Activated B cell treated with CpG ODN at 0.5 μM for 24 hours (primary cell): ENCODE results near the gene PAPOLG. TPM values are rescaled to one million over a fixed set of nuclear protein-coding genes. Genes with fewer than 3 reads are reported as not detected.

ENCODE experiments used
- ATAC-seq: fragments of 200-7000 bp; cut with Tn5 transposase; one replicate; pipeline ENCODE4 v1.10.0; 2021; ENCODE audit warnings: low read depth, mild to moderate bottlenecking, moderate library complexity
- CTCF ChIA-PET: fragments of 350-600 bp; sonication (Branson Sonifier 250); formaldehyde crosslinking; loops from one replicate; lab custom pipeline; 2021; ENCODE audit warnings: antibody characterized with exemption; lab: Charles Lee
- POLR2A ChIA-PET: fragments of 350-600 bp; sonication (Branson Sonifier 250); formaldehyde crosslinking; loops from one replicate; lab custom pipeline; 2021; ENCODE audit warnings: antibody characterized with exemption; lab: Charles Lee
- DNase-seq: peaks from one replicate; pipeline ENCODE4 v3.0.0; 2022
- H3K27ac Mint-ChIP-seq: one replicate; pipeline ENCODE4 v1.8.0; 2020; ENCODE audit warnings: mixed read lengths
- H3K27me3 Mint-ChIP-seq: one replicate; pipeline ENCODE4 v1.8.0; 2021; ENCODE audit warnings: mixed read lengths
- H3K36me3 Mint-ChIP-seq: one replicate; pipeline ENCODE4 v1.8.0; 2021; ENCODE audit warnings: low read depth, mixed read lengths
- H3K4me1 Mint-ChIP-seq: one replicate; pipeline ENCODE4 v1.8.0; 2021; ENCODE audit warnings: mixed read lengths
- H3K4me3 Mint-ChIP-seq: one replicate; pipeline ENCODE4 v1.8.0; 2020; ENCODE audit warnings: mild to moderate bottlenecking, mixed read lengths
- H3K9me3 Mint-ChIP-seq: one replicate; pipeline ENCODE4 v1.8.0; 2020; ENCODE audit warnings: mixed read lengths
- CTCF ChIP-seq: fragments of 200-600 bp; IDR thresholded peaks from one replicate; pipeline ENCODE4 v1.8.0; 2022; ENCODE audit warnings: antibody characterized with exemption, mild to moderate bottlenecking
- intact Hi-C: fragments of 100-400 bp; cut with micrococcal nuclease; formaldehyde crosslinking; loops from one replicate; pipeline ENCODE4 v1.15.1; 2024
- total RNA-seq: library from RNA; stranded (reverse); gene quantifications from 2 replicates; pipeline ENCODE4 v1.2.3, GENCODE V29; 2022

Gene PAPOLG
- total RNA-seq, 1 donor from 2014 or later, result 20.3 TPM

- peaks cover 67% of the 10 kb centered on the region for H3K4me1 Mint-ChIP-seq
- DNase-seq, result no peak
- peak overlapping the region; percentile 52 for H3K4me3 Mint-ChIP-seq
- TF ChIP-seq CTCF, result no peak
- ATAC-seq, result peak; percentile 19
- intact Hi-C loops, result loop anchor here (5.0 kb wide), 1 partner anchor 87 kb away; the partner anchor contains the start of gene PAPOLG
- H3K9me3 Mint-ChIP-seq, result no peaks in the 10 kb centered on the region
- ChIA-PET POLR2A (interaction anchor here (1.0 to 2.0 kb wide), 2 partner anchors 24 to 37 kb away, joined by 4 to 12 read pairs; partner anchors contain the start of gene REL), CTCF (no interaction called here)
- no peaks in the 10 kb centered on the region for H3K27me3 Mint-ChIP-seq
- H3K36me3 Mint-ChIP-seq, result no peaks in the 10 kb centered on the region
- peak overlapping the region; percentile 71 for H3K27ac Mint-ChIP-seq
Measured at GRCh38 chr2:60844105-60844504, 88.0 kb downstream of the PAPOLG start.

- ChIA-PET POLR2A (no interaction called here), CTCF (no interaction called here)
- TF ChIP-seq CTCF, result no peak
- Mint-ChIP-seq H3K36me3 (no peaks in the 10 kb centered on the region), H3K27ac (peak overlapping the region; percentile 25), H3K4me1 (peaks cover 35% of the 10 kb centered on the region), H3K9me3 (no peaks in the 10 kb centered on the region), H3K4me3 (no peak overlapping the region), H3K27me3 (no peaks in the 10 kb centered on the region)
- ATAC-seq, result no peak
- no peak for DNase-seq
- intact Hi-C loops, result no loop called here
Measured at GRCh38 chr2:60847854-60848253, 91.8 kb downstream of the PAPOLG start.

Other genes with a start within 250 kb of the PAPOLG start
- 279 and 331 TPM in 2 replicates for gene BCL11A, start 202.6 kb upstream of the PAPOLG start, total RNA-seq
- gene REL, start 125.3 kb downstream of the PAPOLG start, total RNA-seq, result 211 and 238 TPM in 2 replicates